Karpas-422 (cell line): ENCODE measurements around the gene TMEM132C. TPM values are rescaled to one million over a fixed set of nuclear protein-coding genes. Genes with fewer than 3 reads are reported as not detected.

Experiments used
- DNase-seq: peaks from one replicate; pipeline ENCODE4 v3.0.0-alpha.2; 2015
- H2AFZ ChIP-seq: fragments of 200-600 bp; sonication (generic); 2 replicates; pipeline ENCODE4 v1.6.1; 2014; ENCODE audit warnings: antibody characterized with exemption, low read length, mixed read lengths
- H3K27ac ChIP-seq: fragments of 200-600 bp; sonication (generic); 2 replicates; pipeline ENCODE4 v1.5.1; 2014; ENCODE audit warnings: mild to moderate bottlenecking, low read length, moderate library complexity
- H3K27me3 ChIP-seq: fragments of 200-600 bp; sonication (generic); 2 replicates; pipeline ENCODE4 v1.6.1; 2014; ENCODE audit warnings: low read length, mixed read lengths
- H3K36me3 ChIP-seq: fragments of 200-600 bp; sonication (generic); 2 replicates; pipeline ENCODE4 v1.6.1; 2014; ENCODE audit warnings: low read length, mixed read lengths; ENCODE audit not compliant: insufficient read depth
- H3K4me1 ChIP-seq: fragments of 200-600 bp; sonication (generic); 2 replicates; pipeline ENCODE4 v1.6.1; 2014; ENCODE audit warnings: mild to moderate bottlenecking, low read length, mixed read lengths
- H3K4me2 ChIP-seq: fragments of 200-600 bp; sonication (generic); 2 replicates; pipeline ENCODE4 v1.6.1; 2014; ENCODE audit warnings: low read length, low read depth, mild to moderate bottlenecking; ENCODE audit not compliant: poor library complexity, severe bottlenecking
- H3K4me3 ChIP-seq: fragments of 200-600 bp; sonication (generic); 2 replicates; pipeline ENCODE4 v1.5.1; 2014; ENCODE audit warnings: mild to moderate bottlenecking, antibody characterized with exemption, low read length, mixed read lengths
- H3K79me2 ChIP-seq: fragments of 200-600 bp; sonication (generic); 2 replicates; pipeline ENCODE4 v1.6.1; 2014; ENCODE audit warnings: mild to moderate bottlenecking, low read length, mixed read lengths
- H3K9ac ChIP-seq: fragments of 200-600 bp; sonication (generic); 2 replicates; pipeline ENCODE4 v1.6.0; 2014; ENCODE audit warnings: low read length
- H3K9me2 ChIP-seq: fragments of 200-600 bp; sonication (generic), shearing (Covaris generic); replicated peaks from 2 replicates; pipeline ENCODE4 v1.6.0; 2014; ENCODE audit warnings: mild to moderate bottlenecking, low read length, moderate library complexity; ENCODE audit not compliant: insufficient read depth
- H3K9me3 ChIP-seq: fragments of 300-700, 200-600 bp; sonication (generic); 2 replicates; pipeline ENCODE4 v1.6.1; 2014; ENCODE audit warnings: low read length, mixed read lengths
- H4K20me1 ChIP-seq: fragments of 200-600 bp; sonication (generic); 2 replicates; pipeline ENCODE4 v1.6.1; 2014; ENCODE audit warnings: mild to moderate bottlenecking, antibody characterized with exemption, low read length, low read depth; ENCODE audit not compliant: insufficient read depth
- total RNA-seq: library from RNA; depleted of rRNA; stranded (reverse); fragments of >200 nt; shearing (Covaris generic); gene quantifications from 2 replicates; pipeline ENCODE4 v1.2.3, GENCODE V29; 2014; ENCODE audit warnings: low replicate concordance

The TMEM132C gene
- total RNA-seq, 1 experiment from 2014 or later = not detected

DNA sequence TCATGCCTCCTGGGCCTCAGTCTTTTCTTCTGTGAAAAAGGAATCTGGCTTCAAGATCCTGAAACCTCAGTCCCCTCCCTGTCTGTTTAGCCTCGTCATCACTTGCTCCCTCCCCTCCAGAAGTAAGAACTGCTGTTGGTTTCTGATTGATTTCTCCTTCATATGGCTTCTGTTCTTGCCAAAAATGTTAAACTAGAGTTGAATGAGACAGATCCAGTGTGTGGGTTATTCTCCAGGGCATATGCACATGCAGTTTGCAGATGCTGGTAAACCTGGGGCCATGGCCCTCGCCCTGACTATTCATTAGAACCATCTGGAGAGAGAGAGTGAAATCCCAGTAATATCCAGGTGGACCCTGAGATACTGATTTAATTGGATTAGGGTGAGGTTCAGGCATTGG, 175.1 kb downstream of the TMEM132C start:
- Histone ChIP-seq H3K4me3 (no peak overlapping the region), H4K20me1 (no peaks in the 10 kb centered on the region), H2AFZ (no peak overlapping the region), H3K4me1 (no peaks in the 10 kb centered on the region), H3K9me2 (no peaks in the 10 kb centered on the region), H3K36me3 (no peaks in the 10 kb centered on the region), H3K4me2 (no peak overlapping the region), H3K9ac (no peak overlapping the region), H3K27me3 (no peaks in the 10 kb centered on the region), H3K9me3 (no peaks in the 10 kb centered on the region), H3K79me2 (no peaks in the 10 kb centered on the region), H3K27ac (no peak overlapping the region)
- no peak for DNase-seq

GRCh38 chr12:128444598-128444997, 177.6 kb downstream of the TMEM132C start:
- Histone ChIP-seq H3K27me3 (no peaks in the 10 kb centered on the region), H3K4me1 (no peaks in the 10 kb centered on the region), H2AFZ (no peak overlapping the region), H3K9me2 (no peaks in the 10 kb centered on the region), H3K9me3 (no peaks in the 10 kb centered on the region), H3K4me2 (no peak overlapping the region), H3K4me3 (no peak overlapping the region), H3K36me3 (no peaks in the 10 kb centered on the region), H3K9ac (no peak overlapping the region), H3K79me2 (no peaks in the 10 kb centered on the region), H4K20me1 (no peaks in the 10 kb centered on the region), H3K27ac (no peak overlapping the region)
- no peak for DNase-seq

DNA sequence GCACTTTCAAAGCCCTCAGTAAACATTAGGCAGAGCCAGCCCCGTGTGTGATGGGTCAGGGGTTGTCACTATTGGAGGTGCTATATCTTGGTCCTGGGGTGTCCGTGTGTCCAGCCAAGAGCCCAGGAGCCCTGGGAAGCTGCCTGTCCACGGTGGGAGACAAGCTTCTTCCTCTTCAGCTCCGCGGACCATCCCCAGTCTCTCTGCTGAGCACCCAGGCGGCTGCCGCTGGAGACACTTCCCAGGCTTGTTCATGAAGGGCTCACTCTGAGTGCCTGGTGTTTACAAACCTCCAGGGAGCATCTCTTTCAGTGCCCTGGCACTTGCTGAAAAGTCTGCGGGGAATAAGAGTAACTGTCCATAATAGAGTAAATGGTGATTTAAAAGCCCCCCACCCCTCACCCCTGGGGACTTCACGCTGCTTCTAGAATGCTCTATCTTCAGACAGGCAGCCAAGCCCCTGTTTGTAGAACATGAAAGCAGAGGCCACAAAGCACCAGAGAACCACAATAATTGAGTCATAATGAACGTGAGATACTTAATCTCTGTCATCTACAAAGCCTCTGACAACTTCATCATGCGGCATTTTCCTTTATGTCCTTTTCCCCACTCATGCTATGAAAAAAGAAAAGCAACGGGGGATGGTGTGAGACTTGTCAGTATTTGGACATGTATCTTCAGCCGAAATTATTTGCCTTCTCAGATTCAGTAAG, 178.6 kb downstream of the TMEM132C start:
- Histone ChIP-seq H3K9me2 (no peaks in the 10 kb centered on the region), H3K4me3 (no peak overlapping the region), H4K20me1 (no peaks in the 10 kb centered on the region), H3K36me3 (no peaks in the 10 kb centered on the region), H3K27ac (no peak overlapping the region), H3K9me3 (no peaks in the 10 kb centered on the region), H3K79me2 (no peaks in the 10 kb centered on the region), H3K9ac (no peak overlapping the region), H2AFZ (no peak overlapping the region), H3K27me3 (no peaks in the 10 kb centered on the region), H3K4me2 (no peak overlapping the region), H3K4me1 (no peaks in the 10 kb centered on the region)
- no peak for DNase-seq

DNA sequence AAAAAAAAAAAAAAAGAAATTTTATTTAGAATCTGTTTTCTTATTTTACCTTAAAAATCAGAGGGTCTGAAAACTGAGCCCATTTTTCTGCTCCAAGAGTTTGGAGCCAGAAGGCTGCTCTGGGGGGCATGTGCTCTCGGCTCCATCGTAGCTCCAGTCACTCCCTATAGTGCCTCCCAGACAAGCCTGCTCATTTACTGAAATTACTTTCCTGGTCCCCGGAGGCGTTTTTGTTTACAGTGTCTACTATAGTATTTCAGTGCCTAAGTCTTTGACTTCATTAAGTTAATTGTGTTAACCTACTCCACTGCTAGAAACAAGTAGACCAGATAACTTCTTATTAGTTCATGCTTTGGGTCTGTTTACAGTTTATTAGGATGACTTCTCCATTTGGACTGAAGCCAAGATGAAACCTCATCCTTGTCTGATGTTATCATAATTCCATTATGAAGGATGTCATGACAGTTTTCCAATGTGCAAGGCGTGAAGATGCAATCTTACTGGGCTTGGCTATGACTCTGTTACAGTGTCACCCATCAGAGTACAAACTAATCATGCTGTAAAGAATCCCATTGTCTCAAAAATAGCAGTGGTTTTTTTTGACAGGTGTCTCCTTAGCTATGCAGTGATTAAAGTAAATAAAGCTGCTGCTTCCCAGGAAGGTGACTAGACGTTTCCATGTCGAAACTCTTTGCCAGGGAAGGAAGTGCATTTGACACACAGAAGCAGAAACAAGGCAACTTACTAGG, 182.3 kb downstream of the TMEM132C start:
- Histone ChIP-seq H3K4me2 (no peak overlapping the region), H3K79me2 (no peaks in the 10 kb centered on the region), H3K9ac (no peak overlapping the region), H3K4me3 (no peak overlapping the region), H3K4me1 (no peaks in the 10 kb centered on the region), H3K27me3 (no peaks in the 10 kb centered on the region), H3K27ac (no peak overlapping the region), H3K9me2 (no peaks in the 10 kb centered on the region), H3K36me3 (no peaks in the 10 kb centered on the region), H4K20me1 (no peaks in the 10 kb centered on the region), H3K9me3 (no peaks in the 10 kb centered on the region), H2AFZ (no peak overlapping the region)
- DNase-seq = no peak

- no peaks in the 10 kb centered on the region for H4K20me1 ChIP-seq
- no peaks in the 10 kb centered on the region for H3K36me3 ChIP-seq
- H3K27me3 ChIP-seq = no peaks in the 10 kb centered on the region
- H3K9ac ChIP-seq = no peak overlapping the region
- no peaks in the 10 kb centered on the region for H3K4me1 ChIP-seq
- H3K27ac ChIP-seq = no peak overlapping the region
- no peak overlapping the region for H2AFZ ChIP-seq
- no peaks in the 10 kb centered on the region for H3K9me2 ChIP-seq
- H3K4me2 ChIP-seq = no peak overlapping the region
- no peak for DNase-seq
- H3K79me2 ChIP-seq = no peaks in the 10 kb centered on the region
- no peaks in the 10 kb centered on the region for H3K9me3 ChIP-seq
- H3K4me3 ChIP-seq = no peak overlapping the region
Measured at GRCh38 chr12:128450810-128451209, 183.8 kb downstream of the TMEM132C start.

DNA sequence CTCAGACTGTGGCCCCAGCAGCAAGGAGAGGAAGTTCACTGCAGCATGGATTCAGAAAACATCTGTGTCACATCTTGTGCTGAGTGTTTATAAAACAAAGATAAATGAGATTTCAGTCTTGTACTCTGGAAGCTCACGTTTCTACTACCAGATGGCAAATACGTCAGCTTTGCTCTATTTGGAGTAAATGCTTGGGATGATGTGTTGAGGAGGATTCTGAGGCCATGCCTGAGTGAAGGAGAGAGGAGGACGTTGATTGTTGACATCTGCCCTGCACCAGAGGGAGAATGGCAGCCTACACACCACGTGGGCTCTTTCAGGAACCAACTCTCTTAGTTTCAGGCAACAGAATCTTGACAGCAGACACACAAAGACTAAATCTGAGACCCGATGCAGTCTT, 188.9 kb downstream of the TMEM132C start:
- H4K20me1 ChIP-seq = no peaks in the 10 kb centered on the region
- no peak overlapping the region for H3K4me3 ChIP-seq
- no peak overlapping the region for H2AFZ ChIP-seq
- no peak overlapping the region for H3K4me2 ChIP-seq
- H3K9ac ChIP-seq = no peak overlapping the region
- H3K79me2 ChIP-seq = no peaks in the 10 kb centered on the region
- no peaks in the 10 kb centered on the region for H3K9me3 ChIP-seq
- no peak for DNase-seq
- no peaks in the 10 kb centered on the region for H3K9me2 ChIP-seq
- H3K27ac ChIP-seq = no peak overlapping the region
- no peaks in the 10 kb centered on the region for H3K27me3 ChIP-seq
- H3K36me3 ChIP-seq = no peaks in the 10 kb centered on the region
- H3K4me1 ChIP-seq = no peaks in the 10 kb centered on the region

DNA sequence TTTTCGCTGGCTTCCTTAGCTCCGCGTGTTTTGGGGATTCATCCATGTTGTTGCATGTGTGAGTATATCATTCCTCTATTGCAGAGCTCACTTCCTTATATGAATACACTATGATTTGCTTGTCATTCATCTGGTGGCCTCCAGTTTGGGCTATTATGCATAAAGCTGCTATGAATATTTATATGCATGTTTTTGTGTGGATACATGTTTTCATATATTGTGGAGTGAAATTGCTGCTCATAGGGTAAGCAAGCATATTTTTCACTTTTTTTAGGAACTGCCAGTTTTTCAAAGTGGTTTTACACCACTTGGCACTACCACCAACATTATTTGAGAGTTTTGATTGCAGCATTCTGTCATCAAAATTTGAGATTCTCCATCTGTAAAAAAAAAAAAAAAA, 190.0 kb downstream of the TMEM132C start:
- Histone ChIP-seq H3K4me1 (no peaks in the 10 kb centered on the region), H3K9me3 (no peaks in the 10 kb centered on the region), H3K36me3 (no peaks in the 10 kb centered on the region), H3K79me2 (no peaks in the 10 kb centered on the region), H4K20me1 (no peaks in the 10 kb centered on the region), H2AFZ (no peak overlapping the region), H3K4me2 (no peak overlapping the region), H3K27me3 (no peaks in the 10 kb centered on the region), H3K9me2 (no peaks in the 10 kb centered on the region), H3K27ac (no peak overlapping the region), H3K9ac (no peak overlapping the region), H3K4me3 (no peak overlapping the region)
- no peak for DNase-seq

GRCh38 chr12:128458301-128458974, 191.5 kb downstream of the TMEM132C start:
- Histone ChIP-seq H3K27me3 (no peaks in the 10 kb centered on the region), H3K27ac (no peak overlapping the region), H3K4me3 (no peak overlapping the region), H3K4me2 (no peak overlapping the region), H3K9ac (no peak overlapping the region), H3K36me3 (no peaks in the 10 kb centered on the region), H3K9me3 (no peaks in the 10 kb centered on the region), H2AFZ (no peak overlapping the region), H3K79me2 (no peaks in the 10 kb centered on the region), H4K20me1 (no peaks in the 10 kb centered on the region), H3K4me1 (no peaks in the 10 kb centered on the region), H3K9me2 (no peaks in the 10 kb centered on the region)
- no peak for DNase-seq
